ENCODE data around the gene WDR64. TPM values are rescaled to one million over a fixed set of nuclear protein-coding genes. Genes with fewer than 3 reads are reported as not detected.

Gene WDR64
- total RNA-seq, 1 experiment from 2014 or later: not detected

- Histone ChIP-seq H3K9me3 (no peaks in the 10 kb centered on the region), H3K36me3 (ENCODE audit: control insufficient read depth, insufficient read depth, low read length) (no peaks in the 10 kb centered on the region), H3K4me3 (ENCODE audit: low read depth, low read length) (no peak overlapping the region), H3K4me1 (no peaks in the 10 kb centered on the region), H3K27me3 (replicated peaks; ENCODE audit: control insufficient read depth, insufficient read depth, low read length) (no peaks in the 10 kb centered on the region)
- TF ChIP-seq, protein P1, sequence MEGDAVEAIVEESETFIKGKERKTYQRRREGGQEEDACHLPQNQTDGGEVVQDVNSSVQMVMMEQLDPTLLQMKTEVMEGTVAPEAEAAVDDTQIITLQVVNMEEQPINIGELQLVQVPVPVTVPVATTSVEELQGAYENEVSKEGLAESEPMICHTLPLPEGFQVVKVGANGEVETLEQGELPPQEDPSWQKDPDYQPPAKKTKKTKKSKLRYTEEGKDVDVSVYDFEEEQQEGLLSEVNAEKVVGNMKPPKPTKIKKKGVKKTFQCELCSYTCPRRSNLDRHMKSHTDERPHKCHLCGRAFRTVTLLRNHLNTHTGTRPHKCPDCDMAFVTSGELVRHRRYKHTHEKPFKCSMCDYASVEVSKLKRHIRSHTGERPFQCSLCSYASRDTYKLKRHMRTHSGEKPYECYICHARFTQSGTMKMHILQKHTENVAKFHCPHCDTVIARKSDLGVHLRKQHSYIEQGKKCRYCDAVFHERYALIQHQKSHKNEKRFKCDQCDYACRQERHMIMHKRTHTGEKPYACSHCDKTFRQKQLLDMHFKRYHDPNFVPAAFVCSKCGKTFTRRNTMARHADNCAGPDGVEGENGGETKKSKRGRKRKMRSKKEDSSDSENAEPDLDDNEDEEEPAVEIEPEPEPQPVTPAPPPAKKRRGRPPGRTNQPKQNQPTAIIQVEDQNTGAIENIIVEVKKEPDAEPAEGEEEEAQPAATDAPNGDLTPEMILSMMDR (IDR thresholded peaks at IDR 0.05; ENCODE audit: insufficient read depth in 1 of 2, low read depth in 1 of 2, low read length in 1 of 2, severe bottlenecking in 1 of 2, unreplicated experiment in 1 of 2): peak; percentile 68 to 79
- H3K4me3 Mint-ChIP-seq (ENCODE audit: unreplicated experiment): no peak overlapping the region
- no peak overlapping the region for H3K27ac Mint-ChIP-seq (ENCODE audit: unreplicated experiment)
- peak in 1 of 2 experiments; percentile 23 for DNase-seq
- peaks cover 10% of the 10 kb centered on the region for H3K4me1 Mint-ChIP-seq (ENCODE audit: low read depth, unreplicated experiment)
- no peaks in the 10 kb centered on the region for H3K9me3 Mint-ChIP-seq (ENCODE audit: unreplicated experiment)
- ChIA-PET POLR2A (no interaction called here), CTCF (no interaction called here)
- H3K36me3 Mint-ChIP-seq (ENCODE audit: insufficient read depth, unreplicated experiment): no peaks in the 10 kb centered on the region
- intact Hi-C loops (cut with micrococcal nuclease; ENCODE audit: unreplicated experiment): loop anchor here (1.0 kb wide), 3 partner anchors 224 to 304 kb away; no protein-coding TSS in a partner anchor
- BruUV-seq (replicated peaks): no TSS peak
- peaks cover 4% of the 10 kb centered on the region for H3K27me3 Mint-ChIP-seq (ENCODE audit: insufficient read depth, unreplicated experiment)
These were observed 182.8 kb downstream of the WDR64 start for GRCh38 chr1:241834733-241835377.

GRCh38 chr1:241836941-241837340 lies 184.9 kb downstream of the WDR64 start:
- CTCF ChIA-PET: no interaction called here
- TF ChIP-seq, protein P1 (IDR thresholded peaks at IDR 0.05; ENCODE audit: insufficient read depth in 1 of 2, low read depth in 1 of 2, low read length in 1 of 2, severe bottlenecking in 1 of 2, unreplicated experiment in 1 of 2): no peak
- no peak overlapping the region for H3K27ac Mint-ChIP-seq (ENCODE audit: unreplicated experiment)
- no TSS peak for BruUV-seq (replicated peaks)
- no peaks in the 10 kb centered on the region for H3K4me1 ChIP-seq
- H3K36me3 ChIP-seq (ENCODE audit: control insufficient read depth, insufficient read depth, low read length): no peaks in the 10 kb centered on the region
- H3K9me3 Mint-ChIP-seq (ENCODE audit: unreplicated experiment): no peaks in the 10 kb centered on the region
- H3K4me1 Mint-ChIP-seq (ENCODE audit: low read depth, unreplicated experiment): peaks cover 10% of the 10 kb centered on the region
- no peak overlapping the region for H3K4me3 ChIP-seq (ENCODE audit: low read depth, low read length)
- peaks cover 4% of the 10 kb centered on the region for H3K27me3 Mint-ChIP-seq (ENCODE audit: insufficient read depth, unreplicated experiment)
- H3K9me3 ChIP-seq: no peaks in the 10 kb centered on the region
- H3K36me3 Mint-ChIP-seq (ENCODE audit: insufficient read depth, unreplicated experiment): no peaks in the 10 kb centered on the region
- POLR2A ChIA-PET: no interaction called here
- no peak for DNase-seq
- no peaks in the 10 kb centered on the region for H3K27me3 ChIP-seq (replicated peaks; ENCODE audit: control insufficient read depth, insufficient read depth, low read length)
- no peak overlapping the region for H3K4me3 Mint-ChIP-seq (ENCODE audit: unreplicated experiment)
- intact Hi-C loops (cut with micrococcal nuclease; ENCODE audit: unreplicated experiment): no loop called here

DNA sequence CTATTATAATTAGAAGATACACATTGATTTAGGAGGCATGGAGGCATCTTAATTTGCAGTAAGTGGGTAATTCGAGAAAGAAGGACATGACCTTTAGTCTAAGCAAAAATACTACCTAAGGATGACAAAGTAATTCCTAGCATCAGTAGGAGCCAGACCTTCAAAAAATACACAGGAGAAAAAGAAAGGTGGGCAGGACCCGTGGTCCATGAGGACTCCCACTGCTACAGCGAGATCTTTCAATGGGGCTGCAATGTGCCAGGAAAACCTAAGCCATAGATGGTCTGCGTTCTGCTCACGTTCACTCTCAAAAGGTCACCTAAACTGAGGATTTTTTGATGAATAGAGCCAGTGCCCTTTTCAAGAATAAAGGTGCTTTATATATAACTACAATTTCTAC lies 185.3 kb downstream of the WDR64 start:
- no peaks in the 10 kb centered on the region for H3K4me1 ChIP-seq
- no peak overlapping the region for H3K4me3 Mint-ChIP-seq (ENCODE audit: unreplicated experiment)
- H3K27ac Mint-ChIP-seq (ENCODE audit: unreplicated experiment): no peak overlapping the region
- DNase-seq: no peak
- peaks cover 10% of the 10 kb centered on the region for H3K4me1 Mint-ChIP-seq (ENCODE audit: low read depth, unreplicated experiment)
- H3K36me3 Mint-ChIP-seq (ENCODE audit: insufficient read depth, unreplicated experiment): no peaks in the 10 kb centered on the region
- no peaks in the 10 kb centered on the region for H3K9me3 Mint-ChIP-seq (ENCODE audit: unreplicated experiment)
- BruUV-seq (replicated peaks): no TSS peak
- peaks cover 4% of the 10 kb centered on the region for H3K27me3 Mint-ChIP-seq (ENCODE audit: insufficient read depth, unreplicated experiment)
- TF ChIP-seq, protein P1 (IDR thresholded peaks at IDR 0.05; ENCODE audit: insufficient read depth in 1 of 2, low read depth in 1 of 2, low read length in 1 of 2, severe bottlenecking in 1 of 2, unreplicated experiment in 1 of 2): no peak
- H3K4me3 ChIP-seq (ENCODE audit: low read depth, low read length): no peak overlapping the region
- H3K9me3 ChIP-seq: no peaks in the 10 kb centered on the region
- intact Hi-C loops (cut with micrococcal nuclease; ENCODE audit: unreplicated experiment): no loop called here
- CTCF ChIA-PET: no interaction called here
- H3K27me3 ChIP-seq (replicated peaks; ENCODE audit: control insufficient read depth, insufficient read depth, low read length): no peaks in the 10 kb centered on the region
- no peaks in the 10 kb centered on the region for H3K36me3 ChIP-seq (ENCODE audit: control insufficient read depth, insufficient read depth, low read length)
- POLR2A ChIA-PET: no interaction called here

Measured in Caco-2 (cell line).